OCI-LY3 (cell line): Measurements from ENCODE around the gene ASPG.

ENCODE experiments used
- H2AFZ ChIP-seq: fragments of 200-600, 300-600 bp; shearing (Covaris generic); 2 replicates; pipeline ENCODE4 v1.6.0; 2014; ENCODE audit warnings: antibody characterized with exemption, low read depth, low read length
- H3K27ac ChIP-seq: fragments of 200-600, 300-600 bp; sonication (generic); 2 replicates; pipeline ENCODE4 v1.5.1; 2014; ENCODE audit warnings: mild to moderate bottlenecking, low read length, moderate library complexity, mixed read lengths
- H3K27me3 ChIP-seq: fragments of 200-600, 300-600 bp; sonication (generic); 2 replicates; pipeline ENCODE4 v1.6.1; 2014; ENCODE audit warnings: low read depth, low read length, mixed read lengths
- H3K36me3 ChIP-seq: fragments of 200-600, 300-600 bp; sonication (generic); replicated peaks from 2 replicates; pipeline ENCODE3; 2014; ENCODE audit warnings: low read depth, low read length, mixed read lengths
- H3K4me1 ChIP-seq: fragments of 300-600, 200-600 bp; sonication (generic); 2 replicates; pipeline ENCODE4 v1.6.1; 2014; ENCODE audit warnings: low read length, mixed read lengths
- H3K4me2 ChIP-seq: fragments of 200-600, 300-600 bp; sonication (generic); 2 replicates; pipeline ENCODE4 v1.6.1; 2014; ENCODE audit warnings: low read length, mixed read lengths
- H3K4me3 ChIP-seq: fragments of 300-600, 200-600 bp; sonication (generic); 2 replicates; pipeline ENCODE4 v1.5.1; 2014; ENCODE audit warnings: antibody characterized with exemption, mild to moderate bottlenecking, low read length, moderate library complexity
- H3K79me2 ChIP-seq: fragments of 300-600, 200-600 bp; shearing (Covaris generic); 2 replicates; pipeline ENCODE4 v1.6.1; 2014; ENCODE audit warnings: mild to moderate bottlenecking, low read length, mixed read lengths
- H3K9ac ChIP-seq: fragments of 300-600, 200-600 bp; shearing (Covaris generic); 2 replicates; pipeline ENCODE4 v1.6.0; 2014; ENCODE audit warnings: mild to moderate bottlenecking, low read length, moderate library complexity
- H3K9me3 ChIP-seq: fragments of 200-600, 300-600 bp; shearing (Covaris generic); 2 replicates; pipeline ENCODE4 v1.6.1; 2014; ENCODE audit warnings: low read length, mixed read lengths; ENCODE audit not compliant: insufficient read depth
- H4K20me1 ChIP-seq: fragments of 200-600, 300-600 bp; sonication (generic); 2 replicates; pipeline ENCODE4 v1.6.1; 2016; ENCODE audit warnings: low read length, mixed read lengths; ENCODE audit not compliant: insufficient read depth
- CTCF ChIP-seq: fragments of 200-600, 300-600 bp; sonication (generic); IDR thresholded peaks from 2 replicates; pipeline ENCODE4 v1.5.1; 2014; ENCODE audit warnings: antibody characterized with exemption, low read length, low read depth
- EZH2phosphoT487 ChIP-seq: fragments of 200-600 bp; shearing (Covaris generic); IDR thresholded peaks from 2 replicates; pipeline ENCODE4 v1.6.1; 2018; ENCODE audit warnings: antibody characterized with exemption, mixed run types, low read depth

ASPG gene

GRCh38 chr14:104039214-104039613, 46.3 kb upstream of the ASPG start:
- Histone ChIP-seq H3K9me3 (no peaks in the 10 kb centered on the region), H3K27me3 (peaks cover 11% of the 10 kb centered on the region), H3K36me3 (no peaks in the 10 kb centered on the region), H3K4me2 (no peak overlapping the region), H3K4me3 (no peak overlapping the region), H4K20me1 (no peaks in the 10 kb centered on the region), H2AFZ (no peak overlapping the region), H3K9ac (no peak overlapping the region), H3K27ac (no peak overlapping the region), H3K79me2 (no peaks in the 10 kb centered on the region), H3K4me1 (no peaks in the 10 kb centered on the region)
- TF ChIP-seq EZH2phosphoT487 (no peak), CTCF (no peak)

- Histone ChIP-seq H3K9ac (no peak overlapping the region), H3K36me3 (no peaks in the 10 kb centered on the region), H3K9me3 (no peaks in the 10 kb centered on the region), H3K27ac (no peak overlapping the region), H3K4me1 (no peaks in the 10 kb centered on the region), H4K20me1 (no peaks in the 10 kb centered on the region), H3K4me2 (no peak overlapping the region), H3K79me2 (no peaks in the 10 kb centered on the region), H3K4me3 (no peak overlapping the region), H2AFZ (no peak overlapping the region), H3K27me3 (peaks cover 11% of the 10 kb centered on the region)
- TF ChIP-seq EZH2phosphoT487, result no peak
- TF ChIP-seq CTCF, result no peak
Observed at GRCh38 chr14:104040539-104040938, 45.0 kb upstream of the ASPG start.

GRCh38 chr14:104041430-104042104, 43.9 kb upstream of the ASPG start:
- Histone ChIP-seq H3K4me2 (no peak overlapping the region), H3K4me1 (no peaks in the 10 kb centered on the region), H3K27me3 (peaks cover 11% of the 10 kb centered on the region), H3K9ac (no peak overlapping the region), H3K9me3 (no peaks in the 10 kb centered on the region), H2AFZ (no peak overlapping the region), H3K36me3 (no peaks in the 10 kb centered on the region), H3K27ac (no peak overlapping the region), H3K4me3 (no peak overlapping the region), H4K20me1 (no peaks in the 10 kb centered on the region), H3K79me2 (no peaks in the 10 kb centered on the region)
- TF ChIP-seq EZH2phosphoT487, result no peak

GRCh38 chr14:104044016-104044415, 41.5 kb upstream of the ASPG start:
- H3K36me3 ChIP-seq, result no peaks in the 10 kb centered on the region
- no peaks in the 10 kb centered on the region for H3K79me2 ChIP-seq
- no peak overlapping the region for H3K27ac ChIP-seq
- H3K9ac ChIP-seq, result no peak overlapping the region
- H4K20me1 ChIP-seq, result no peaks in the 10 kb centered on the region
- H3K4me2 ChIP-seq, result no peak overlapping the region
- peaks cover 11% of the 10 kb centered on the region for H3K27me3 ChIP-seq
- no peaks in the 10 kb centered on the region for H3K9me3 ChIP-seq
- no peaks in the 10 kb centered on the region for H3K4me1 ChIP-seq
- H2AFZ ChIP-seq, result no peak overlapping the region
- TF ChIP-seq CTCF (no peak), EZH2phosphoT487 (no peak)
- H3K4me3 ChIP-seq, result no peak overlapping the region
